H1 (cell line): ENCODE results near the gene ZNF775. TPM values are rescaled to one million over a fixed set of nuclear protein-coding genes. Genes with fewer than 3 reads are reported as not detected.

ENCODE experiments used
- CTCF ChIA-PET: fragments of 300-600 bp; sonication (Branson Sonifier 250); formaldehyde crosslinking; loops from one replicate; lab custom pipeline; 2021; ENCODE audit not compliant: partially characterized antibody; lab: Charles Lee
- POLR2A ChIA-PET: fragments of 300-600 bp; sonication (Branson Sonifier 250); formaldehyde crosslinking; loops from one replicate; lab custom pipeline; 2021; ENCODE audit warnings: inconsistent platforms; ENCODE audit not compliant: partially characterized antibody; lab: Charles Lee
- DNase-seq, 2 experiments: peaks; one replicate each; pipeline versions ENCODE4 v3.0.0 to v3.0.0-alpha.2; 2010 to 2022; ENCODE audit warnings: low spot score in 2 of 2, low read depth in 1 of 2, mixed read lengths in 1 of 2
- FAIRE-seq: peaks from 2 replicates; lab custom pipeline; 2011; peaks lifted over from hg19 to GRCh38; lab: Jason Lieb, UNC
- H2AFZ ChIP-seq: 2 replicates; pipeline ENCODE4 v1.8.1; 2012; ENCODE audit warnings: low read length, inconsistent platforms
- H2AK5ac ChIP-seq: 2 replicates; pipeline ENCODE4 v1.6.1; 2013; ENCODE audit warnings: low read depth, low read length
- H2BK120ac ChIP-seq: replicated peaks from 2 replicates; pipeline ENCODE3; 2013; ENCODE audit warnings: low read depth, low read length, inconsistent platforms
- H2BK12ac ChIP-seq: 2 replicates; pipeline ENCODE4 v1.6.1; 2013; ENCODE audit warnings: low read depth, low read length
- H2BK15ac ChIP-seq: 2 replicates; pipeline ENCODE4 v1.6.1; 2013; ENCODE audit warnings: low read length
- H2BK20ac ChIP-seq: 2 replicates; pipeline ENCODE4 v1.6.1; 2013; ENCODE audit warnings: low read length
- H2BK5ac ChIP-seq: 2 replicates; pipeline ENCODE4 v1.6.1; 2013; ENCODE audit warnings: low read depth, low read length
- H3K14ac ChIP-seq: 2 replicates; pipeline ENCODE4 v1.6.1; 2013; ENCODE audit warnings: inconsistent platforms; ENCODE audit not compliant: insufficient read length
- H3K18ac ChIP-seq: 2 replicates; pipeline ENCODE4 v1.6.1; 2013; ENCODE audit warnings: low read length; ENCODE audit errors: extremely low read depth
- H3K23ac ChIP-seq: 2 replicates; pipeline ENCODE4 v1.6.1; 2013; ENCODE audit warnings: inconsistent platforms; ENCODE audit not compliant: insufficient read length
- H3K23me2 ChIP-seq: 2 replicates; pipeline ENCODE4 v1.6.1; 2013; ENCODE audit warnings: low read depth, low read length
- H3K27ac ChIP-seq: 2 replicates; pipeline ENCODE4 v1.6.1; 2011; ENCODE audit warnings: low read depth, low read length, inconsistent platforms
- H3K27me3 ChIP-seq, 4 experiments: replicated peaks in 1 of 4; 1 replicate in 1 of 4; 2 replicates in 3 of 4; pipeline versions ENCODE4 v1.6.1 to v1.8.1; 2011 to 2013; ENCODE audit warnings: low read length in 3 of 4, mild to moderate bottlenecking in 3 of 4, inconsistent platforms in 2 of 4, mixed read lengths in 2 of 4, moderate library complexity in 1 of 4; ENCODE audit not compliant: control insufficient read depth in 3 of 4, insufficient read depth in 3 of 4; ENCODE audit errors: extremely low read depth in 1 of 4
- H3K36me3 ChIP-seq, 4 experiments: 2 replicates each; pipeline versions ENCODE4 v1.6.1 to v1.8.1; 2011 to 2013; ENCODE audit warnings: mild to moderate bottlenecking in 4 of 4, low read length in 3 of 4, moderate library complexity in 2 of 4, control low read depth in 1 of 4, inconsistent platforms in 1 of 4; ENCODE audit not compliant: insufficient read depth in 4 of 4, control insufficient read depth in 2 of 4
- H3K4ac ChIP-seq: replicated peaks from 2 replicates; pipeline ENCODE3; 2013; ENCODE audit warnings: low read length, low read depth, mixed read lengths, inconsistent platforms; ENCODE audit not compliant: insufficient read length
- H3K4me1 ChIP-seq, 4 experiments: replicated peaks in 1 of 4; 1 replicate in 1 of 4; 2 replicates in 3 of 4; pipeline versions ENCODE4 v1.6.1 to v1.8.1; 2011 to 2013; ENCODE audit warnings: low read length in 3 of 4, inconsistent platforms in 2 of 4, mixed read lengths in 1 of 4; ENCODE audit not compliant: insufficient read depth in 4 of 4, control insufficient read depth in 3 of 4
- H3K4me2 ChIP-seq, 2 experiments: 2 replicates each; pipeline versions ENCODE4 v1.6.1 to v1.8.1; 2011 to 2013; ENCODE audit warnings: low read depth in 2 of 2, low read length in 2 of 2, control low read depth in 1 of 2, inconsistent platforms in 1 of 2, mild to moderate bottlenecking in 1 of 2; ENCODE audit not compliant: insufficient read depth in 1 of 2
- H3K4me3 ChIP-seq, 4 experiments: fragments of 200-600, 300-600 bp in 1 of 4; sonication (generic), shearing (Covaris generic), sonication (Bioruptor Twin) in 1 of 4; 2 replicates each; pipeline versions ENCODE4 v1.5.1 to v1.8.1; 2011 to 2016; ENCODE audit warnings: low read length in 4 of 4, low read depth in 3 of 4, control low read depth in 2 of 4, inconsistent platforms in 2 of 4, mild to moderate bottlenecking in 2 of 4, mixed read lengths in 1 of 4, moderate library complexity in 1 of 4; ENCODE audit not compliant: insufficient read depth in 2 of 4; ENCODE audit errors: extremely low read depth in 1 of 4
- H3K56ac ChIP-seq: replicated peaks from 2 replicates; pipeline ENCODE3; 2013; ENCODE audit warnings: low read depth, mild to moderate bottlenecking, mixed read lengths, low read length, inconsistent platforms; ENCODE audit not compliant: insufficient read length
- H3K79me1 ChIP-seq: 2 replicates; pipeline ENCODE4 v1.6.1; 2013; ENCODE audit warnings: low read depth, low read length, control low read depth
- H3K79me2 ChIP-seq, 2 experiments: 2 replicates each; pipeline versions ENCODE4 v1.6.1 to v1.8.1; 2012 to 2013; ENCODE audit warnings: low read length in 2 of 2, mild to moderate bottlenecking in 2 of 2, inconsistent platforms in 1 of 2; ENCODE audit not compliant: insufficient read depth in 2 of 2, control insufficient read depth in 1 of 2
- H3K9ac ChIP-seq, 4 experiments: replicated peaks in 1 of 4; 1 replicate in 1 of 4; 2 replicates in 3 of 4; pipeline versions ENCODE4 v1.6.1 to v1.8.1; 2011 to 2013; ENCODE audit warnings: low read depth in 3 of 4, low read length in 3 of 4, control low read depth in 2 of 4, mild to moderate bottlenecking in 2 of 4, moderate library complexity in 2 of 4, inconsistent platforms in 1 of 4; ENCODE audit errors: extremely low read depth in 1 of 4
- H3K9me3 ChIP-seq, 2 experiments: 2 replicates each; pipeline versions ENCODE4 v1.6.1 to v1.8.1; 2012 to 2013; ENCODE audit warnings: mild to moderate bottlenecking in 2 of 2, moderate library complexity in 2 of 2, control low read depth in 1 of 2, inconsistent platforms in 1 of 2, low read depth in 1 of 2, low read length in 1 of 2, mixed read lengths in 1 of 2; ENCODE audit not compliant: insufficient read depth in 2 of 2
- H4K20me1 ChIP-seq, 2 experiments: replicated peaks in 1 of 2; 2 replicates each; pipeline versions ENCODE3 to v1.8.1; 2011 to 2013; ENCODE audit warnings: inconsistent platforms in 2 of 2, low read length in 2 of 2, mild to moderate bottlenecking in 1 of 2; ENCODE audit not compliant: insufficient read depth in 2 of 2, control insufficient read depth in 1 of 2
- H4K5ac ChIP-seq: 2 replicates; pipeline ENCODE4 v1.6.1; 2013; ENCODE audit warnings: low read length, low read depth, mixed read lengths, inconsistent platforms; ENCODE audit not compliant: insufficient read length
- H4K8ac ChIP-seq: 2 replicates; pipeline ENCODE4 v1.8.0; 2013; ENCODE audit warnings: mild to moderate bottlenecking, moderate library complexity, low read length, inconsistent platforms; ENCODE audit not compliant: insufficient read depth; ENCODE audit errors: extremely low read depth
- H4K91ac ChIP-seq: replicated peaks from 2 replicates; pipeline ENCODE3; 2013; ENCODE audit warnings: low read length, mixed read lengths, inconsistent platforms; ENCODE audit not compliant: insufficient read length
- EGR1 ChIP-seq: IDR thresholded peaks from 2 replicates; pipeline ENCODE4 v1.6.1; 2011; ENCODE audit warnings: low read depth, low read length, borderline replicate concordance
- GTF2F1 ChIP-seq: IDR thresholded peaks from 2 replicates; pipeline ENCODE4 v1.6.1; 2012; ENCODE audit warnings: low read depth, low read length, improper control_type of control experiment, borderline replicate concordance
- SIRT6 ChIP-seq: IDR thresholded peaks from one replicate; pipeline ENCODE4 v1.7.1; 2012; ENCODE audit warnings: low read length, inconsistent platforms
- SRF ChIP-seq: IDR thresholded peaks from 2 replicates; pipeline ENCODE4 v1.6.1; 2011; ENCODE audit warnings: mild to moderate bottlenecking, low read depth, low read length, moderate library complexity
- WGBS, 2 experiments: shearing (Covaris generic) in 1 of 2; methylation state at CpG; one replicate each; pipeline versions ENCODE4 v1.1.6 to v1.1.7; 2013 to 2015; ENCODE audit warnings: low lambda C conversion rate in 2 of 2, mixed read lengths in 2 of 2, inconsistent platforms in 1 of 2, low coverage in 1 of 2, missing lambda C conversion rate in 1 of 2; ENCODE audit not compliant: insufficient replicate concordance in 2 of 2, insufficient coverage in 1 of 2, insufficient read length in 1 of 2; ENCODE audit errors: extremely low coverage in 1 of 2, missing lambda C conversion rate in 1 of 2; 5-methylcytosine and 5-hydroxymethylcytosine counted together
- polyA plus RNA-seq, 7 experiments: library from polyadenylated mRNA; depleted of rRNA in 3 of 7; stranded (reverse) in 5 of 7; unstranded in 2 of 7; fragments of >200 nt in 5 of 7; fragments of 200-250 nt in 2 of 7; gene quantifications; 1 replicate in 5 of 7; 2 replicates in 1 of 7; 4 replicates in 1 of 7; pipeline versions ENCODE4 v1.2.1 to v1.2.3, GENCODE V29; 2011 to 2013; ENCODE audit warnings: missing spikeins in 2 of 7, mixed read lengths in 2 of 7
- total RNA-seq: library from RNA; stranded (reverse); fragmentation: NEBNext Ultra II Directional; extraction: Animal tissue kit (Norgen Biotek cat#: 25700); gene quantifications from 2 replicates; pipeline ENCODE4 v1.2.1, GENCODE V29; 2021

ZNF775 gene
- total and polyA plus RNA-seq, 2 of the 8 experiments (the other 6 are each of a cell fraction or from before 2014, with no cell fraction given), result 13.6 to 21.5 TPM

DNA sequence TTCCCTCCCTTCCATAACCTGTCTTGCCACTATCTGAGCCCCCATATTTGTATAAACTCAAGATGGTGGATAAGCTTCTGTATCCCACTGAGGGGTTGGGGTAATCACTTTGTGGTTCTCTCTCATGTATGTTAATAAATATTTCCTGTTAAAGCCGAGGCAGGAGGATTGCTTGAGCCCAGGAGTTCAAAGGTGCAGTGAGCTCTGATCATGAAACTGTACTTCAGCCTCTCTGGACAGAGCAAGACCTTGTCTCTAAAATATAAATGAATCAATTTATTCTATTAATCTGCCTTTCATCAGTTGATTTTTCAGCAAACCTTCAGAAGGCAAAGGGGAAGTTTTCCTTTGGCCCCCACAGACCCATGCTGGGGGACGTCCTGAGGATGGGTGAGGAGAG is 35.9 kb upstream of the ZNF775 start:
- Histone ChIP-seq H4K8ac (no peak overlapping the region), H3K27me3 (peaks cover 0 to 26% (median 21%) of the 10 kb centered on the region in 4 experiments; a peak in 6 of 7 replicates), H3K14ac (no peak overlapping the region), H4K91ac (no peak overlapping the region), H3K79me1 (peaks cover 6% of the 10 kb centered on the region), H3K56ac (no peak overlapping the region), H2AK5ac (no peak overlapping the region), H3K23ac (no peak overlapping the region), H2BK20ac (no peak overlapping the region; the same call in 1 of the 2 replicates), H3K36me3 (peaks cover 0 to 12% (median 0%) of the 10 kb centered on the region in 4 experiments; a peak in 2 of 8 replicates), H3K79me2 (peaks cover 0 to 22% of the 10 kb centered on the region in 2 experiments; a peak in 2 of 4 replicates), H4K20me1 (peaks cover 6 to 13% of the 10 kb centered on the region in 2 experiments), H2BK12ac (no peak overlapping the region), H3K4me2 (no peak overlapping the region; a peak in 1 of 4 replicates), H2BK120ac (no peak overlapping the region), H3K18ac (no peak overlapping the region), H3K4me3 (no peak overlapping the region), H3K9me3 (peaks cover 0 to 11% of the 10 kb centered on the region in 2 experiments; a peak in 3 of 4 replicates), H2BK15ac (no peak overlapping the region), H2AFZ (no peak overlapping the region), H4K5ac (no peak overlapping the region), H3K23me2 (peaks cover 19% of the 10 kb centered on the region), H2BK5ac (no peak overlapping the region), H3K4ac (no peak overlapping the region), H3K9ac (no peak overlapping the region), H3K27ac (no peak overlapping the region), H3K4me1 (peaks cover 4 to 39% (median 20%) of the 10 kb centered on the region in 4 experiments)
- WGBS, 2 experiments, result 75% methylated on average over 2 of the region's 2 CpGs; no CpG with 5 or more reads in 1 of the 2 experiments
- ChIA-PET POLR2A (interaction anchor here (1.0 to 2.3 kb wide), 6 partner anchors 8 to 61 kb away, joined by 4 to 19 read pairs (median 4); partner anchors contain the start of gene REPIN1), CTCF (interaction anchor here (0.9 to 5.2 kb wide), 3 partner anchors 12 to 63 kb away, joined by 3 to 41 read pairs (median 6); a partner anchor contains a TSS)
- DNase-seq (no peak), FAIRE-seq (no peak)
- TF ChIP-seq SRF, result no peak
- no peak for TF ChIP-seq SIRT6
- TF ChIP-seq GTF2F1, result no peak
- no peak for TF ChIP-seq EGR1
